Measurements from ENCODE around the gene BRD7.

DNA sequence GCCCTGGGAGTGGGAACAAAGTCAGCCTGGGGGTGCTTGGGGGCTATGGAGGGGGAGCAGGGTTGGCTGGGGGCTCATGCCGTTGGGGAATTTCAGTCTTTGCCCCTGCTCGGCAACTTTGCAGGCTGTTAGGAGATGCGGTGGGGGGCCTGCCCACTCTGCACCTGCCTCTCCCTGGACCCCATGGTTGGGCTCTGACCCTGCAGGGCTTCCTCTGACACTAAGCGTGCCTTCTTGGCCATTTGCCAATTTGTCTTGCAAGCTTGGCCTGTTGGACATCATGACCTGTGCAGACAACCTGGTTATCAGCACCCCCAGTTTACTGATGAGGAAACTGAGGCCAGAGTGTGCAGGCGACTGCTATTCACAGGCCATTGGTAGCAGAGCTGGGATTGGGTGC lies 87.9 kb downstream of the BRD7 start:
- TF ChIP-seq RAD21 (IDR thresholded peaks at IDR 0.05; ENCODE audit: low read length) = no peak
- no peak for TF ChIP-seq POLR2A (IDR thresholded peaks at IDR 0.05; ENCODE audit: low read depth, low read length)
- TF ChIP-seq, protein P1, sequence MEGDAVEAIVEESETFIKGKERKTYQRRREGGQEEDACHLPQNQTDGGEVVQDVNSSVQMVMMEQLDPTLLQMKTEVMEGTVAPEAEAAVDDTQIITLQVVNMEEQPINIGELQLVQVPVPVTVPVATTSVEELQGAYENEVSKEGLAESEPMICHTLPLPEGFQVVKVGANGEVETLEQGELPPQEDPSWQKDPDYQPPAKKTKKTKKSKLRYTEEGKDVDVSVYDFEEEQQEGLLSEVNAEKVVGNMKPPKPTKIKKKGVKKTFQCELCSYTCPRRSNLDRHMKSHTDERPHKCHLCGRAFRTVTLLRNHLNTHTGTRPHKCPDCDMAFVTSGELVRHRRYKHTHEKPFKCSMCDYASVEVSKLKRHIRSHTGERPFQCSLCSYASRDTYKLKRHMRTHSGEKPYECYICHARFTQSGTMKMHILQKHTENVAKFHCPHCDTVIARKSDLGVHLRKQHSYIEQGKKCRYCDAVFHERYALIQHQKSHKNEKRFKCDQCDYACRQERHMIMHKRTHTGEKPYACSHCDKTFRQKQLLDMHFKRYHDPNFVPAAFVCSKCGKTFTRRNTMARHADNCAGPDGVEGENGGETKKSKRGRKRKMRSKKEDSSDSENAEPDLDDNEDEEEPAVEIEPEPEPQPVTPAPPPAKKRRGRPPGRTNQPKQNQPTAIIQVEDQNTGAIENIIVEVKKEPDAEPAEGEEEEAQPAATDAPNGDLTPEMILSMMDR (conservative IDR thresholded peaks at IDR 0.05; ENCODE audit: low read depth, low read length) = no peak
- no peak for TF ChIP-seq SMC3 (IDR thresholded peaks at IDR 0.05; ENCODE audit: low read depth, low read length)
- TF ChIP-seq MAZ (IDR thresholded peaks at IDR 0.05; ENCODE audit: borderline replicate concordance, low read depth, low read length) = no peak
- TF ChIP-seq CEBPB (IDR thresholded peaks at IDR 0.05; ENCODE audit: low read depth, low read length) = no peak
- no peak for TF ChIP-seq BHLHE40 (IDR thresholded peaks at IDR 0.05; ENCODE audit: low read depth, low read length)
- TF ChIP-seq CHD1 (IDR thresholded peaks at IDR 0.05; ENCODE audit: low read depth, low read length) = no peak
- TF ChIP-seq RFX5 (IDR thresholded peaks at IDR 0.05; ENCODE audit: low read depth, low read length) = no peak
- no peak for TF ChIP-seq FOS (IDR thresholded peaks at IDR 0.05; ENCODE audit: low read depth, low read length)
- TF ChIP-seq, protein P2, sequence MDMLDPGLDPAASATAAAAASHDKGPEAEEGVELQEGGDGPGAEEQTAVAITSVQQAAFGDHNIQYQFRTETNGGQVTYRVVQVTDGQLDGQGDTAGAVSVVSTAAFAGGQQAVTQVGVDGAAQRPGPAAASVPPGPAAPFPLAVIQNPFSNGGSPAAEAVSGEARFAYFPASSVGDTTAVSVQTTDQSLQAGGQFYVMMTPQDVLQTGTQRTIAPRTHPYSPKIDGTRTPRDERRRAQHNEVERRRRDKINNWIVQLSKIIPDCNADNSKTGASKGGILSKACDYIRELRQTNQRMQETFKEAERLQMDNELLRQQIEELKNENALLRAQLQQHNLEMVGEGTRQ (IDR thresholded peaks at IDR 0.05; ENCODE audit: low read depth, low read length) = no peak
- TF ChIP-seq MAFK (IDR thresholded peaks at IDR 0.05; ENCODE audit: low read depth, low read length) = no peak
- no peak for TF ChIP-seq RCOR1 (IDR thresholded peaks at IDR 0.05; ENCODE audit: insufficient replicate concordance, low read length)
- TF ChIP-seq MXI1 (IDR thresholded peaks at IDR 0.05; ENCODE audit: borderline replicate concordance, low read depth, low read length) = no peak

Data from IMR-90 (cell line).